CD4-positive, alpha-beta T cell treated with Interferon gamma for 1 hour (primary cell): ENCODE data around the gene LRCH3.
"Not testable (repeated sequence)": the region's sequence is repeated elsewhere in the genome, so short reads cannot be mapped to it uniquely, and the experiment has no call there.

Experiments used
- DNase-seq: peaks from one replicate; pipeline ENCODE4 v3.0.0-alpha.2; 2020

Gene LRCH3

GRCh38 chr3:197837282-197837681 is 46.2 kb downstream of the LRCH3 start:
- no peak for DNase-seq

GRCh38 chr3:197841789-197842188 is 50.7 kb downstream of the LRCH3 start:
- no peak for DNase-seq

GRCh38 chr3:197846491-197846890 is 55.4 kb downstream of the LRCH3 start:
- DNase-seq, result no peak

GRCh38 chr3:197847866-197848401 is 56.9 kb downstream of the LRCH3 start:
- DNase-seq, result no peak

- DNase-seq, result no peak
These were observed 63.7 kb downstream of the LRCH3 start for GRCh38 chr3:197854596-197855343.

GRCh38 chr3:197855571-197855970 is 64.5 kb downstream of the LRCH3 start:
- no peak for DNase-seq

GRCh38 chr3:197856199-197856816 is 65.3 kb downstream of the LRCH3 start:
- DNase-seq, result no peak

GRCh38 chr3:197858133-197858532 is 67.1 kb downstream of the LRCH3 start:
- no peak for DNase-seq

- no peak for DNase-seq
These were observed 67.5 kb downstream of the LRCH3 start for GRCh38 chr3:197858598-197858997.

- DNase-seq, result no peak
These were observed 75.0 kb downstream of the LRCH3 start for GRCh38 chr3:197866035-197866434.

GRCh38 chr3:197873329-197873728 is 82.3 kb downstream of the LRCH3 start:
- no peak for DNase-seq

GRCh38 chr3:197874064-197874463 is 83.0 kb downstream of the LRCH3 start:
- DNase-seq, result no peak

GRCh38 chr3:197874653-197875052 is 83.6 kb downstream of the LRCH3 start:
- DNase-seq, result no peak

GRCh38 chr3:197877902-197878301 is 86.8 kb downstream of the LRCH3 start:
- DNase-seq, result no peak

- no peak for DNase-seq
These were observed 87.4 kb downstream of the LRCH3 start for GRCh38 chr3:197878427-197878826.

GRCh38 chr3:197880491-197881269 is 89.6 kb downstream of the LRCH3 start:
- DNase-seq, result no peak

- no peak for DNase-seq
These were observed 90.4 kb downstream of the LRCH3 start for GRCh38 chr3:197881270-197881969.

GRCh38 chr3:197881970-197882338 is 90.9 kb downstream of the LRCH3 start:
- no peak for DNase-seq

- DNase-seq, result no peak
These were observed 91.5 kb downstream of the LRCH3 start for GRCh38 chr3:197882586-197882985.

GRCh38 chr3:197883541-197883940 is 92.5 kb downstream of the LRCH3 start:
- DNase-seq, result no peak

GRCh38 chr3:197884330-197884729 is 93.3 kb downstream of the LRCH3 start:
- DNase-seq, result not testable (repeated sequence)

- not testable (repeated sequence) for DNase-seq
These were observed 95.0 kb downstream of the LRCH3 start for GRCh38 chr3:197886052-197886451.
